Activated T-cell treated with anti-CD3 and anti-CD28 coated beads, Interleukin-2, amount 50 U/mL, for 1 hour (primary cell): Measurements from ENCODE around the gene C19orf67.
A peak's percentile ranks its signal among the peaks of the same experiment; 100 is the strongest.

Source experiments
- DNase-seq: peaks from one replicate; pipeline ENCODE4 v3.0.0-alpha.2; 2020

The C19orf67 gene

GRCh38 chr19:14107581-14108461 lies 22.2 kb upstream of the C19orf67 start:
- DNase-seq, result no peak

DNA sequence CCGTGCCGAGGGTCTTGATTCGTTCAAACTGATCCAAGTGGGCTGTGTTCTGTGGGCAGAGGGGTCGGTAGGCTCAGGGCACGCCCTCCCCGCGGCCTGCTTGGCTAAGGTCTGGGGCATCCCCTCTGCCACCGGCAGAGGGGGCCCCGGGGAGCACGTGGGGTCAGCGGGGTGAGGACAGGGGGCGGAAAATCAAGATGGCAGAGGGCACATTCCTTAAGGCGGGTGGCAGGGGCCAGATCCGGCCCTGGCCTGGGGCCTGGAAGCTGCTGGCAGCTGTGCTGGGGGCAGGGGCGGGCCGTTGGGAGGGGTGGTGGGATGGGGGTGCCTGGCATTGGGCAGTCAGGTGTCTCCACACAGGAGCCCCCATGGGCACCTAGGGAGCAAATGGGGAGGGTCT lies 21.3 kb upstream of the C19orf67 start:
- DNase-seq, result no peak

DNA sequence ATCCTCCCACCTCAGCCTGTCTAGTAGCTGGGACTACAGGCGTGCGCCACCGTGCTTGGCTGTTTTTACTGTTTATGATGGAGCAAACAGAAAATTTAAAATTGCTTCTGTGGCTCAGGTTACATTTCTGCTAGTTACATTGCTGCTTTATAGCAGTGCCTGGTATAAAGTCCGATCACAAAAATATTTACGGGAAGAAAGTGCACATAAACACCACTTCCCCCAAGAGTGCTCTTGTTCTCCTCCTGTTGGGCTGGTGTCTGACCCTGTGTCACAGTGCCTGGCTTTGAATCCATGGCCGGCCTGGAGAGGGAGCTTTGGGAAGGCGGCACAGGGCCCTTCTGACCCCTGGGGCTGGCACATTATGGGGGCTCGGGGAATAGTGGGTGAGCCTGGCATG lies 20.1 kb upstream of the C19orf67 start:
- no peak for DNase-seq

- DNase-seq, result no peak
These were observed 17.7 kb upstream of the C19orf67 start for GRCh38 chr19:14103310-14103709.

DNA sequence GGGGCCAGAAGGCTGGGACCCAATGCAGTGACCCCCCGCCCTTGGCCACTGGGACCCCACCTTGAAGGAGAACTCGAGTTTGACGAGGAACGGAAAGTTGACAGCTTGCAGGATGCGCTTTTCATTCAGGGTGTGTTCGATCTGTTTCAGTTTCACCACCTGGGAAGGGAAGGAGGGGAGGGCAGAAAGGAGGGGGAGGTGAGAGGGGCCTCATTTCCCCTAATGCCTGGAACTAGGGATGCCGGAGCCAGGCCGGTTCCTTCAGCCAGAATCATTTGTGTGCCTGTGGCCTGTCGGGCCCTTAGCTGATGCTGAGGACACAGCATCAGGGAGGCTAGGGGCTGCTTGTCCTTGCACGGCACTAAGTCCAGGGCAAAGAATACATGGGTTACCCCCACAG lies 17.2 kb upstream of the C19orf67 start:
- no peak for DNase-seq

DNA sequence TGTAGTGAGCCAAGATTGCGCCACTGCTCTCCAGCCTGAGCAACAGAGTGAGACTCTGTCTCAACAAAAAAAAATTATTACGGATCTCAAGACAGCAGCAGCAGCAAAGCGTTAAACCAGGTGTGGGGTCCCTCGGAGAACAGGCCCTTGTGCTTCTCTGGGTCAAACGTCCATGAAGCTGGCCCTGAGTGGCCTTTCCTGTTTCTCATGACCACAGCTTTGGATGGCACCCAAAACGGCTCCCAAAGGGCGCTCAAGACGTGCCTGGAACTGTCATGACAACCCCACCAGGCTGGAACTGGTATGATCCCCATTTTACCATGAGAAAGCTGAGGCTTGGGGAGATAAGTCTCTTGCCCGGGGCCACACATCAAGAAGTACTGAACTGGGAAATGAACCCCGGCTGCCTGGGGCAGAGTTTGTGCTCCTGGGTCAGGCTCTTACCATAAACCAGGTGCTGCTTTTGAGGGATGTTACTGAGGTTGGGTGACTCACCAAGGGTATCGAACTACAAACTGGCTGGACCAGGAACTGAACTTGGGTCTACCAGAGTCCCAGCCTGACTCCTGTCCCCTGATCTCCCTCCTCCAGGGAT lies 16.6 kb upstream of the C19orf67 start:
- no peak for DNase-seq

DNA sequence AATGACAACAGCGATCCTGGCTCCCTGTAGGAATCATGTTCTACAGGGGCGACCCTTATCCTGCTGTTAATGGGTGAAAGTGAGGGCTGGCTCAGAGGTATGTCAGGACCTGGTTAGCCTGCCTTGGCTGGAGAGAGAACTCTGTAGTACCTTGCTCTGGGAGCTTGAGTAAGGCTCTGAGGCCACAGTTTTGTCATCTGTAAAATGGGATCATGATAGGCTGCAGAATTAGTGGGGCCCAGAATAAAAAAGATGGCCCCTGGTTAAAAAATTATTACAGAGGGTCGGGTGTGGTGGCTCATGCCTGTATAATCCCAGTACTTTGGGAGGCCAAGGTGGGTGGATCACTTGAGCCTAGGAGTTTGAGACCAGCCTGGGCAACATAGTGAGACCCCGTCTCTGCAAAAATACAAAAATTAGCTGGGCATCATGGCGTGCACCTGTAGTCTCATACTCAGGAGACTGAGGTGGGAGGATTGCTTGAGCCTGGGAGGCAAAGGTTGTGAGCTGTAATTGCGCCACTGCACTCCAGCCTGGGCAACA lies 15.5 kb upstream of the C19orf67 start:
- DNase-seq, result no peak

GRCh38 chr19:14097532-14098151 lies 12.1 kb upstream of the C19orf67 start:
- DNase-seq, result no peak

- no peak for DNase-seq
These were observed 10.8 kb upstream of the C19orf67 start for GRCh38 chr19:14096272-14096992.

DNA sequence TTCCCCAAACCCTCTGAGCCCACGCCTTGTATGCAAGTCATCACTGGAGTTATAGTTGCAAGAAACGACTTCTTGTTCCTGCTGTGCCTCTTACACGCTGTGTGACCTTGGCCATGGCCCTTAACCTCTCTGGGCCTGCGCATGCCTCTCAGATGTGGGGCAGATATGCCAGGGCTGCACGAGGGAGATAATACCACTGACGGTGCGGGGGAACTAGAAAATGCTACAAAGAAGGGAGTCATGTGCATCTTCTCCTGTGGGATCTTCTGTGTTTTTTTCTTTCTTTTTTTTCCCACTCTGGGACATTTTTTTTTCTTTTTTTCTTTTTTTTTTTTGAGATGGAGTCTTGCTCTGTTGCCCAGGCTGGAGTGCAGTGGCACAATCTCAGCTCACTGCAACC lies 9.3 kb upstream of the C19orf67 start:
- no peak for DNase-seq

DNA sequence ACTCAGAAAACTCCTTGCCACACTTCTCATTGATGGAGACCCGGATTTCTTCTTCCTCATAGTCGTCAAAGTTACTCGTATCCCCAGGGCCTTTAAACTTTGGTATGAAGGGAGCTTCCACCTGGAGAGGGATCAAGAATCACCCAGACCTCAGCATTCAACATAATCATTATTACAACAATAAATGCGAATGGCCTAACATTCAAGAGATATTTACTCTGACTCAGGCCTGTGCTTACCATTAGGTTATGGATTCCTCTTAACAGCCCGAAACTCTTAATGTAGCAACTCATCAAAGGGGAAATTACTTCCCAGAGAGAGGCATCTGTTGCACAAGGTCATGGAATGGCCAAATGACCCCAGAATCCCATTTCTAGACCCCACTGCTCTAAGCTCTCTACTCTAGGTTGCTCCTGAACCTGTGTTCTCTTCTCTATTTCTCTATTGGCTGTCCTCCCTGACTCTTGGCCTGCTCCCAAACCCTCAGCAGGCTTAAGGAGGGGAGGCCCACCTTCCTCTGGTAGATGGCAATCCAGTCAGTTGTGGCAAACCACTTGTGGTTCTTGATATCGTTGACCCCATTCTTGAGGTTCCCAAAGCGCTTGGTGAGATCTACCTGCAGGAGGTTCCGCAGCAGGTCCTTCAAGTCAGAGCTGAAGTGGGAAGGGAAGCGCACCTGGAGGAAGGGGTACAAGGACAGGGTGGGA lies 7.7 kb upstream of the C19orf67 start:
- DNase-seq, result no peak

GRCh38 chr19:14091813-14092462 lies 6.4 kb upstream of the C19orf67 start:
- no peak for DNase-seq

DNA sequence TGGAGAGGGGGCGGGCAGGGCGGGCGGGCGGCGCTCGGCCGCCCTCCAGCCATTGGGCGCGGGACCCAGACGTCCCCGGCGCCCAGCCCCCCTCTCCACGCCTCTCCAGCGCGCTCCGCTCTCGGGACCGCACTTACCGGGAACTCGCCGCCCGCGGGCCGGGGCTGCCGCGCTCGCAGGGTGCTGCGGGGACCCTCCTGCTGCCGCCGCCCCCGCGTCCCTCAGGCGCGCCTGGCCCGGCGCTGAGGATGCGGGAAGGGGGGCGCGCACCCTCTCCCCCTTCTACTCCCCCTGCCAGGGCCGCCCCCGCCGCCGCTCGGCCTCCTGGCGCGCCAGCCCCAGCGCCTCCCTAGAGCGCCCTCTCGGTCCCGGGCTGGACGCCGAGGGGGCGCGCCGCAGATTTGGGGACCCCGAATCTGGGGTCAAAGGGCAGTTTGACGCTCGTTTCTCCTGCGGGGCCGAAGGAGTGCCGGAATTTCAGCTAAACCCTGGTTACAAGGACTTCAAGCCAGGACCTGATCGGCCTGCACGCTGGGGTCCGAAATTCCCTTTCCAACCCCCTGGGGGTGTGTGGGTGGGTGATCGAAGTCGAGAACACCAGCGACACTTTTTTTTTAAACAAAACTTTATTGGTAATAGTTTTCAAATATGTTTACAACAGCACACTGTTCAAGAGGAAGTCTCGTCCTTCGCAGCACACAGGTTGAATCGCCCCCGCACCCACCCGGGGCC lies 5.7 kb upstream of the C19orf67 start:
- DNase-seq, result peak; percentile 78

GRCh38 chr19:14090509-14091080 lies 5.0 kb upstream of the C19orf67 start, which contains the start of gene SAMD1:
Gene SAMD1, minus strand, starts transcription at chr19:14090751.
- DNase-seq, result peak; percentile 82

DNA sequence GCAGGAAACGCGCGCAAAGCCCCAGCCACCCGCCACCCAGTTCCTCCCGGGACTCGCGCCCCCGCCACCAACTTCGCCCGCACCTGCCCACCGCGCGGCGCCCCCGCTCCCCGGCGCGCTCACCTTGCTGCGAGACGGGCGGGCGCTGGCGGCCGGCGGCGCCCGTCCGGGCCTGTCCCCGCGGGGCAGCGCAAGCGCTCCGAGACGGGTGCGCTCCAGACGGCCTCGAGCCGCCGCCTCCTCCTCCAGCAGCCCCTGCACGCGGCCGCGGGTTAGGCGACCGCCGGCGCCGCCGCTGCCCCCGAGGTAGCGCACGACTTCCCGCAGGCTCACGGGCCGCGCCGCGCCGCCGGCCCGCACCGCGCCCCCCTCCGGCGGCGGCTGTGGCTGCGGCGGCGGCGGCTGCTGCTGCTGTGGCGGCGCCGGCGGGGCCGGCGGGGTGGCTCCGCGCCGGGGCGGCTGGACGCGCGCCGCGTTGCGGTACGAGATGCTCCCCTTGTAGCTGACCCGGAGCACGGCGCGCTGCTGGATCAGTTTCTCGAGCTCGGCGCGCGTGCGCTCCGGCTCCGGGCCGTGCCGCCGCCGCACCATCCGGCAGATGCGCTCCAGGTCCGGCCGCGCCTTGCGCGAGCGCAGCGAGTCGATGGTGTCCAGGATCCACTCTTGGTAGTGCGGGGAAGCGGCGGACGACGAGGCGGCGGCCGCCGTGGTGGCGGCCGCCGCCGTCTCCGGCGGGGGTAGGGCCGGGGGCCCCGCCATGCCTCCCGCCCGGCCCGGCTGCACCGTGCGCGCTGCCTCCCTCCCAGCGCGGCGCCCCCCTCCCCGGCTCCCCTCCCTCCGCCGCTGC lies 4.3 kb upstream of the C19orf67 start:
- peak; percentile 71 for DNase-seq

DNA sequence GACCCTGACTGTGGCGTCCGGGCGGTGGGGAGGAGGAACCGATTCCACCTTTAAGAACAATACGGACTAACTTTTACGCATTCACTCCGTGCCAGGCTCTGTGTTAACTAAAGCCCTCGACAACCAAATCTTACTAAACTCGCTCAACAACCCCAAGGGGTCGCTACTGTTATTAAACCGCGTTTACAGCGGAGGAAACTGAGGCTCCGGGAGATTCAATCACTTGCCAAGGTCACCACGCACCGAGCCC lies 3.8 kb upstream of the C19orf67 start:
- DNase-seq, result no peak

GRCh38 chr19:14088634-14089411 lies 3.2 kb upstream of the C19orf67 start:
- no peak for DNase-seq

GRCh38 chr19:14086098-14086497 lies 515 bp upstream of the C19orf67 start:
- DNase-seq, result no peak

DNA sequence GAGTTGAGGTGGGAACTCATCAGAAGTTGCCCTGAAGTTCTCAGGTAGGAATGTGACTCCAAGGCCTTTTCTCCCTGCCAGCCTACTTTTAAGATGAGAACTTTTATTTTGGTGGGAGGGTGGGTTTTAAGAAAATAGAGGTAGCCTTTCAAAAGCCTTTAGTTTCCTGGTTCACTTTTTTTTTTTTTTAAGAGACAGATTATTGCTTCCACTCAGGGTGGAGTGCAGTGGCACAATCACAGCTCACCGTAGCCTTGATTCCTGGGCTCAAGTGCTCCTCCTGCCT lies 3.0 kb downstream of the C19orf67 start:
- DNase-seq, result no peak
